HFF-Myc (cell line): Measurements from ENCODE around the gene NCAPD3.

Experiments
- DNase-seq: peaks from one replicate; pipeline ENCODE4 v3.0.0-alpha.2; 2011; ENCODE audit warnings: low read depth; ENCODE audit errors: extremely low read depth
- H3K4me3 ChIP-seq: replicated peaks from 2 replicates; pipeline ENCODE4 v1.5.1; 2011; ENCODE audit warnings: low read depth, mild to moderate bottlenecking, control low read depth, low read length
- CTCF ChIP-seq: IDR thresholded peaks from 2 replicates; pipeline ENCODE4 v1.5.1; 2012; ENCODE audit warnings: mild to moderate bottlenecking, low read depth, low read length, control low read depth; ENCODE audit errors: missing control alignments

The NCAPD3 gene

GRCh38 chr11:134155456-134155855 lies 68.3 kb downstream of the NCAPD3 start:
- TF ChIP-seq CTCF = no peak
- no peak overlapping the region for H3K4me3 ChIP-seq
- DNase-seq = no peak

- no peak overlapping the region for H3K4me3 ChIP-seq
- TF ChIP-seq CTCF = no peak
- DNase-seq = no peak
These were observed 69.3 kb downstream of the NCAPD3 start for GRCh38 chr11:134154441-134154840.

GRCh38 chr11:134153147-134153905 lies 70.4 kb downstream of the NCAPD3 start:
- no peak for TF ChIP-seq CTCF
- no peak overlapping the region for H3K4me3 ChIP-seq
- no peak for DNase-seq

- no peak for TF ChIP-seq CTCF
- H3K4me3 ChIP-seq = no peak overlapping the region
- no peak for DNase-seq
These were observed 71.1 kb downstream of the NCAPD3 start for GRCh38 chr11:134152696-134153095.

- no peak for DNase-seq
- TF ChIP-seq CTCF = no peak
- H3K4me3 ChIP-seq = no peak overlapping the region
These were observed 72.6 kb downstream of the NCAPD3 start for GRCh38 chr11:134151083-134151747.

- DNase-seq = no peak
- no peak overlapping the region for H3K4me3 ChIP-seq
- no peak for TF ChIP-seq CTCF
These were observed 73.4 kb downstream of the NCAPD3 start for GRCh38 chr11:134150195-134150903.
